GM18507 (cell line): ENCODE results near the gene SRR.

Source experiments
- DNase-seq: peaks from one replicate; pipeline ENCODE4 v3.0.0; 2011; ENCODE audit warnings: low read depth; ENCODE audit not compliant: insufficient read length; ENCODE audit errors: extremely low spot score
- FAIRE-seq: peaks from 2 replicates; lab custom pipeline; 2011; peaks lifted over from hg19 to GRCh38; lab: Jason Lieb, UNC

The SRR gene

GRCh38 chr17:2365132-2365531, 61.4 kb downstream of the SRR start:
- DNase-seq = no peak
- FAIRE-seq = no peak

- FAIRE-seq (no peak), DNase-seq (no peak)
Observed at GRCh38 chr17:2366747-2367494, 63.2 kb downstream of the SRR start.

GRCh38 chr17:2368359-2368758, 64.6 kb downstream of the SRR start:
- FAIRE-seq = no peak

GRCh38 chr17:2369039-2369438, 65.3 kb downstream of the SRR start:
- FAIRE-seq (no peak), DNase-seq (no peak)

More at GRCh38 chr17:2368359-2368758, 64.6 kb downstream of the SRR start:
- DNase-seq = no peak

- DNase-seq = no peak
- no peak for FAIRE-seq
Observed at GRCh38 chr17:2369551-2370210, 65.9 kb downstream of the SRR start.

GRCh38 chr17:2370211-2370589, 66.5 kb downstream of the SRR start:
- DNase-seq (no peak), FAIRE-seq (no peak)

GRCh38 chr17:2371183-2372130, 67.7 kb downstream of the SRR start:
- DNase-seq = no peak
- no peak for FAIRE-seq

- no peak for FAIRE-seq
Observed at GRCh38 chr17:2372180-2372579, 68.4 kb downstream of the SRR start.

GRCh38 chr17:2372681-2373080, 68.9 kb downstream of the SRR start:
- FAIRE-seq (no peak), DNase-seq (no peak)

More at GRCh38 chr17:2372180-2372579, 68.4 kb downstream of the SRR start:
- DNase-seq = no peak

- DNase-seq (no peak), FAIRE-seq (no peak)
Observed at GRCh38 chr17:2373179-2373578, 69.4 kb downstream of the SRR start.
